DND-41 (cell line): ENCODE measurements around the gene CCT7.

Experiments used
- ATAC-seq: fragments of 200-7000 bp; cut with Tn5 transposase; 3 replicates; pipeline ENCODE4 v1.9.1; 2021; ENCODE audit warnings: low read depth; ENCODE audit not compliant: insufficient read depth
- DNase-seq: peaks from one replicate; pipeline ENCODE4 v3.0.0-alpha.2; 2020
- H2AFZ ChIP-seq: 2 replicates; pipeline ENCODE4 v1.6.0; 2012; ENCODE audit warnings: low read depth, low read length
- H3K27ac ChIP-seq: 2 replicates; pipeline ENCODE4 v1.5.1; 2012; ENCODE audit warnings: low read length, inconsistent platforms
- H3K27me3 ChIP-seq: fragments of 200-600 bp; sonication (generic); 2 replicates; pipeline ENCODE4 v1.6.0; 2012; ENCODE audit warnings: low read length, mild to moderate bottlenecking, inconsistent platforms; ENCODE audit not compliant: insufficient read depth, poor library complexity
- H3K36me3 ChIP-seq: 2 replicates; pipeline ENCODE4 v1.5.1; 2012; ENCODE audit warnings: low read length, inconsistent platforms; ENCODE audit not compliant: insufficient read depth
- H3K4me1 ChIP-seq: 2 replicates; pipeline ENCODE4 v1.5.1; 2012; ENCODE audit warnings: mild to moderate bottlenecking, low read length; ENCODE audit not compliant: insufficient read depth
- H3K4me2 ChIP-seq: 2 replicates; pipeline ENCODE4 v1.6.0; 2012; ENCODE audit warnings: mild to moderate bottlenecking, moderate library complexity, low read length, inconsistent platforms; ENCODE audit not compliant: insufficient read depth
- H3K4me3 ChIP-seq, 2 experiments: fragments of 200-600 bp in 1 of 2; shearing (Covaris generic) in 1 of 2; 2 replicates each; pipeline ENCODE4 v1.5.1; 2012 to 2016; ENCODE audit warnings: inconsistent platforms in 2 of 2, low read length in 2 of 2, mild to moderate bottlenecking in 2 of 2, low read depth in 1 of 2, moderate library complexity in 1 of 2
- H3K79me2 ChIP-seq: 2 replicates; pipeline ENCODE4 v1.6.0; 2012; ENCODE audit warnings: low read length, inconsistent platforms; ENCODE audit not compliant: insufficient read depth
- H3K9ac ChIP-seq: 2 replicates; pipeline ENCODE4 v1.6.0; 2012; ENCODE audit warnings: low read depth, mild to moderate bottlenecking, inconsistent platforms, low read length, moderate library complexity
- H3K9me3 ChIP-seq: 2 replicates; pipeline ENCODE4 v1.5.1; 2012; ENCODE audit warnings: low read length, moderate library complexity, mild to moderate bottlenecking, inconsistent platforms; ENCODE audit not compliant: insufficient read depth, severe bottlenecking
- H4K20me1 ChIP-seq: 2 replicates; pipeline ENCODE4 v1.6.0; 2012; ENCODE audit warnings: low read length; ENCODE audit not compliant: insufficient read depth
- EZH2 ChIP-seq: IDR thresholded peaks from 3 replicates; pipeline ENCODE4 v1.6.1; 2012; ENCODE audit warnings: borderline replicate concordance, low read depth, mild to moderate bottlenecking, moderate library complexity, low read length, inconsistent platforms; ENCODE audit not compliant: severe bottlenecking
- TF ChIP-seq, protein P1 (sequence below): IDR thresholded peaks from 2 replicates; pipeline ENCODE4 v1.5.1; 2012; ENCODE audit warnings: borderline replicate concordance, low read length, moderate library complexity, mild to moderate bottlenecking; ENCODE audit not compliant: poor library complexity, severe bottlenecking; ENCODE audit errors: extremely low read depth

CCT7 gene

DNA sequence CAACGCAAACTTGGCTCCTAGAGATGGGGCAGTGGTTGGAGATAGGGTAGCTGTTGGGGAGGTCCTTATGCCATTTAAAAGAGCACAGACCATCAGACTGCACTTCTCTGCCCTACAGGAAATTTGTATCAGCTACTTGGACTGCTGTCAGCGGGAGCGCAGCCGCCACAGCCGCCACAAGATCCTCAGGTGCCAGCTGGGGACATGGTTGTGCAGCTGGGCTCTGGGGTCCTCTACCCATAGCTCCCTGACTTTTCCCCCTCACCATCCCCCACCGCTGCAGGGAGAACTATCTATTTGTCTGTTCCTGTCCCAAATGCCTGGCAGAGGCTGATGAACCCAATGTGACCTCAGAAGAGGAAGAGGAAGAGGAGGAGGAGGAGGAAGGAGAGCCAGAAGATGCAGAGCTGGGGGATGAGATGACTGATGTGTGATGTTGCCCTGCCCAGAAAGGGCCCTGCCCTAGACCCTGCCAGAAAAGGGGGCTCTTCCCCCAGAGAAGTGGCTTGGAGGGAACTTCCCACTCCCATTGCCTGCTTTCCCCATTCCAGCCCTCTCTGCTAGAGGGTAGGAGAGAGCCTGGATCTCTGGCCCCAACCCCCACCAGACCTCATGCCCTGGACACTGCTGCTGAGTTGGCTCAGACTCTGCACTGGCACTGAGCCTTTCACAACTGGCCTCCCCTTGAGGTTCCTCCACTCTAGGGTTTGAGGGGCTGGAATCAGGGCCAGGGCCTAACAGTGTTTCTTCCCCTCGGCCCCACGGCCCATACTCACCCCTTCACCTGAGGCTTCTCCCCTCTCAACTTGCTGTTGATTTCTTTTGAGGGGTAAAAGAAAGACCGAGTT lies 8.4 kb upstream of the CCT7 start:
- ATAC-seq (no peak), DNase-seq (no peak)
- no peaks in the 10 kb centered on the region for H3K27me3 ChIP-seq
- H4K20me1 ChIP-seq: peaks cover 6% of the 10 kb centered on the region
- H3K9ac ChIP-seq: no peak overlapping the region
- H3K36me3 ChIP-seq: peaks cover 88% of the 10 kb centered on the region
- H3K9me3 ChIP-seq: no peaks in the 10 kb centered on the region
- no peaks in the 10 kb centered on the region for H3K4me1 ChIP-seq
- H3K27ac ChIP-seq: no peak overlapping the region
- H3K4me2 ChIP-seq: no peak overlapping the region
- TF ChIP-seq EZH2: no peak
- TF ChIP-seq, protein P1, sequence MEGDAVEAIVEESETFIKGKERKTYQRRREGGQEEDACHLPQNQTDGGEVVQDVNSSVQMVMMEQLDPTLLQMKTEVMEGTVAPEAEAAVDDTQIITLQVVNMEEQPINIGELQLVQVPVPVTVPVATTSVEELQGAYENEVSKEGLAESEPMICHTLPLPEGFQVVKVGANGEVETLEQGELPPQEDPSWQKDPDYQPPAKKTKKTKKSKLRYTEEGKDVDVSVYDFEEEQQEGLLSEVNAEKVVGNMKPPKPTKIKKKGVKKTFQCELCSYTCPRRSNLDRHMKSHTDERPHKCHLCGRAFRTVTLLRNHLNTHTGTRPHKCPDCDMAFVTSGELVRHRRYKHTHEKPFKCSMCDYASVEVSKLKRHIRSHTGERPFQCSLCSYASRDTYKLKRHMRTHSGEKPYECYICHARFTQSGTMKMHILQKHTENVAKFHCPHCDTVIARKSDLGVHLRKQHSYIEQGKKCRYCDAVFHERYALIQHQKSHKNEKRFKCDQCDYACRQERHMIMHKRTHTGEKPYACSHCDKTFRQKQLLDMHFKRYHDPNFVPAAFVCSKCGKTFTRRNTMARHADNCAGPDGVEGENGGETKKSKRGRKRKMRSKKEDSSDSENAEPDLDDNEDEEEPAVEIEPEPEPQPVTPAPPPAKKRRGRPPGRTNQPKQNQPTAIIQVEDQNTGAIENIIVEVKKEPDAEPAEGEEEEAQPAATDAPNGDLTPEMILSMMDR: no peak
- no peaks in the 10 kb centered on the region for H3K79me2 ChIP-seq
- no peak overlapping the region for H2AFZ ChIP-seq
- H3K4me3 ChIP-seq: no peak overlapping the region

DNA sequence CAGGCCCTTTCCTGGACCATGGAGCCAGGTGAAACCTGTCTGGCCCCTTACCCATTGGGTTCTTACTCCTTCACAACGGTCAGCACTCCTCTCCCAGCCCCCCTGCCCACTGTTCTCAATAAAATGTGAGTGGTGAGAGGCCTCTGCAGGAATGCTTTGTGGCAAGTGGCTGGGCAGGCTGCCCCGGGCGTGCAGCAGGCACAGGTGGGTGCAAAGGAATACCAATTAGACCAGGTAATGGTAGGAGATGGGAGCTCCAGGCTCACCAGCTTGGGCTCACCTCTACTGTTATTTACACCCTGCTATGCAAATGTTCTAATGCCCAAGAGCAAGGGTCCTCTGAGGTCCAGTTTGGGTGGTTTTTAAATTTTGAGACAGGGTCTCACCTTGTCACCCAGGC lies 7.0 kb upstream of the CCT7 start:
- H3K27me3 ChIP-seq: no peaks in the 10 kb centered on the region
- no peak overlapping the region for H2AFZ ChIP-seq
- peaks cover 75% of the 10 kb centered on the region for H3K36me3 ChIP-seq
- H3K27ac ChIP-seq: no peak overlapping the region
- DNase-seq (no peak), ATAC-seq (no peak)
- peaks cover 6% of the 10 kb centered on the region for H4K20me1 ChIP-seq
- no peaks in the 10 kb centered on the region for H3K9me3 ChIP-seq
- no peak overlapping the region for H3K9ac ChIP-seq
- no peak overlapping the region for H3K4me3 ChIP-seq
- no peak overlapping the region for H3K4me2 ChIP-seq
- peaks cover 5% of the 10 kb centered on the region for H3K4me1 ChIP-seq
- H3K79me2 ChIP-seq: 0 out of 2 replicates have a peak, but pooled peaks cover 4% of the 10 kb centered on the region
- no peak for TF ChIP-seq EZH2
- TF ChIP-seq, protein P1: no peak

DNA sequence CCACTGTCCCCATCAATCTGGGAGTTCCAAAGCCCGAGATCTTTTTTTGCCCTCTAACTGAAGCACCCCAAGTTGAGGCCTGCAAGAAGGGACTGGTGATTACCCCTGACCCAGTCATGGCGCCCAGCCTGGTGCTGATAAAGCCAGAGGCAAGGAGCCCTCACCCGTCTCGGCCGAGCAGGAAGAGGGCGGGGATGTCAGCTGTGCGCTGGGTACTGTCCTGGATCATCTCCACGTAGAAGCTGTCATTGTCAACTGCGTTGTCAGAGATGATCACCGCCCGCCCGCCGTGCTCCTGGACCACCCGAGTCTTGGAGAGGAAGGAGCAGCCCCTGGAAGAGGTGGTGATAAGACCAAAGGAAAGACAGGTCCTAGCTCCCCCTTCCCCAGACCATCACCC lies 5.5 kb upstream of the CCT7 start:
- no peaks in the 10 kb centered on the region for H3K27me3 ChIP-seq
- peaks cover 60% of the 10 kb centered on the region for H3K36me3 ChIP-seq
- no peak overlapping the region for H3K27ac ChIP-seq
- no peak overlapping the region for H2AFZ ChIP-seq
- ATAC-seq (no peak), DNase-seq (no peak)
- H3K79me2 ChIP-seq: peaks cover 11% of the 10 kb centered on the region
- peaks cover 15% of the 10 kb centered on the region for H3K4me1 ChIP-seq
- H3K4me2 ChIP-seq: no peak overlapping the region
- H3K9ac ChIP-seq: no peak overlapping the region
- no peak for TF ChIP-seq EZH2
- TF ChIP-seq, protein P1: no peak
- peaks cover 3% of the 10 kb centered on the region; the same call in 1 of the 2 replicates for H4K20me1 ChIP-seq
- H3K9me3 ChIP-seq: no peaks in the 10 kb centered on the region
- no peak overlapping the region for H3K4me3 ChIP-seq
